PC-9 (cell line): Measurements from ENCODE around the gene PRKG1. TPM values are rescaled to one million over a fixed set of nuclear protein-coding genes. Genes with fewer than 3 reads are reported as not detected.

ENCODE experiments used
- BruUV-seq: library from RNA; stranded (reverse); fragments of 400-500 nt; replicated peaks from 2 replicates; lab custom pipeline; 2021; lab: Mats Ljungman, UMichigan
- CTCF ChIA-PET: fragments of 300-600 bp; sonication (Branson Sonifier 250); formaldehyde crosslinking; loops from one replicate; lab custom pipeline; 2022; ENCODE audit warnings: antibody characterized with exemption; lab: Charles Lee
- POLR2A ChIA-PET: fragments of 300-600 bp; sonication (Branson Sonifier 250); formaldehyde crosslinking; loops from one replicate; lab custom pipeline; 2022; ENCODE audit warnings: antibody characterized with exemption; ENCODE audit not compliant: unreplicated experiment; lab: Charles Lee
- DNase-seq, 2 experiments: peaks; one replicate each; pipeline versions ENCODE4 v3.0.0 to v3.0.0-alpha.2; 2015 to 2022; ENCODE audit warnings: mixed read lengths in 1 of 2
- H2AFZ ChIP-seq: fragments of 200-600 bp; sonication (generic); 2 replicates; pipeline ENCODE4 v1.8.1; 2017; ENCODE audit warnings: antibody characterized with exemption
- H3F3A ChIP-seq: fragments of 200-600 bp; sonication (generic); 2 replicates; pipeline ENCODE4 v1.8.1; 2017; ENCODE audit warnings: antibody characterized with exemption, mild to moderate bottlenecking, low read depth; ENCODE audit not compliant: insufficient read depth
- H3K27ac ChIP-seq: fragments of 200-600 bp; sonication (generic); 2 replicates; pipeline ENCODE4 v1.6.1; 2016; ENCODE audit warnings: mixed run types
- H3K27me3 ChIP-seq: fragments of 200-600 bp; sonication (generic); 2 replicates; pipeline ENCODE4 v1.6.1; 2016; ENCODE audit warnings: low read depth, mixed run types; ENCODE audit not compliant: insufficient read depth
- H3K36me3 ChIP-seq: fragments of 200-600 bp; sonication (generic); 2 replicates; pipeline ENCODE4 v1.6.1; 2016; ENCODE audit warnings: low read depth, mixed run types
- H3K4me1 ChIP-seq: fragments of 200-600 bp; sonication (generic); replicated peaks from 2 replicates; pipeline ENCODE4 v1.6.1; 2016; ENCODE audit warnings: mixed run types; ENCODE audit not compliant: insufficient read depth
- H3K4me2 ChIP-seq: fragments of 200-600 bp; sonication (generic); 2 replicates; pipeline ENCODE4 v1.6.1; 2017; ENCODE audit warnings: mixed run types
- H3K4me3 ChIP-seq: fragments of 200-600 bp; sonication (generic); 2 replicates; pipeline ENCODE4 v1.6.1; 2016; ENCODE audit warnings: mixed run types
- H3K79me2 ChIP-seq: fragments of 200-600 bp; sonication (generic); 2 replicates; pipeline ENCODE4 v1.6.1; 2017; ENCODE audit warnings: low read depth, mixed run types
- H3K9me2 ChIP-seq: fragments of 200-600 bp; sonication (generic); 2 replicates; pipeline ENCODE4 v1.8.1; 2017; ENCODE audit warnings: mild to moderate bottlenecking; ENCODE audit not compliant: insufficient read depth
- H3K9me3 ChIP-seq: fragments of 200-600 bp; sonication (generic); 2 replicates; pipeline ENCODE4 v1.8.1; 2016; ENCODE audit warnings: low read depth; ENCODE audit not compliant: insufficient read depth
- H4K20me1 ChIP-seq: fragments of 200-600 bp; sonication (generic); 2 replicates; pipeline ENCODE4 v1.8.1; 2017; ENCODE audit not compliant: insufficient read depth
- CTCF ChIP-seq: fragments of 200-600 bp; sonication (generic); conservative IDR thresholded peaks from 2 replicates; pipeline ENCODE4 v1.6.1; 2017; ENCODE audit warnings: mixed run types, antibody characterized with exemption, mild to moderate bottlenecking, moderate library complexity
- EZH2 ChIP-seq: fragments of 200-600 bp; sonication (generic); IDR thresholded peaks from 2 replicates; pipeline ENCODE4 v1.8.0; 2017; ENCODE audit warnings: antibody characterized with exemption, low read depth
- intact Hi-C: fragments of 100-400 bp; cut with micrococcal nuclease; formaldehyde crosslinking; loops from one replicate; pipeline ENCODE4 v1.10.0; 2022; ENCODE audit not compliant: unreplicated experiment
- total RNA-seq: library from RNA; stranded (reverse); gene quantifications from 2 replicates; pipeline ENCODE4 v1.2.3, GENCODE V29; 2021

The PRKG1 gene
- total RNA-seq, 1 experiment from 2014 or later: 0.70 TPM

DNA sequence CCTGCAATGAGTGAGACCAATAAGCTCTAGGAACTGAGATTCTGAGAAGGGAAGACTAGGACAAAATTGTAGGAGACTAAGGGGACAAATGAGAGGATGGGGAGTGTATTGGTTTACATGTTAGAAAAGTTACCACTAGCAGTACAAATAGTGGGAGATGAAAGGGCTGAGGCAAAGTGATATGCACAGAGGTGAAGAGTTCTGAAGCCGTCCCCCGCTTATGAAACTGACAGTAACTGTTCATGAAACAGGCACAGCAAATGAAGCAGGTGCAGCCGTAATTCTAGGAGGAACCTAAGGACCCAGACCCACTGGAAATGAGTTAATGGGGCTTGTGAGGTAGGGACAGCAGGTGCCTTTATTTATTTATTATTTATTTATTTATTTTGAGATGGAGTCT is 211.3 kb downstream of the PRKG1 start:
- ChIA-PET POLR2A (no interaction called here), CTCF (no interaction called here)
- no peak overlapping the region for H3K4me2 ChIP-seq
- intact Hi-C loops: no loop called here
- H3K4me1 ChIP-seq: no peaks in the 10 kb centered on the region
- H3K27me3 ChIP-seq: no peaks in the 10 kb centered on the region
- H3K9me2 ChIP-seq: no peaks in the 10 kb centered on the region
- H3K4me3 ChIP-seq: no peak overlapping the region
- H3K27ac ChIP-seq: no peak overlapping the region
- H3K9me3 ChIP-seq: no peaks in the 10 kb centered on the region
- BruUV-seq: no TSS peak
- no peak for DNase-seq
- H2AFZ ChIP-seq: no peak overlapping the region
- H3F3A ChIP-seq: no peaks in the 10 kb centered on the region
- no peaks in the 10 kb centered on the region for H4K20me1 ChIP-seq
- H3K36me3 ChIP-seq: no peaks in the 10 kb centered on the region
- no peaks in the 10 kb centered on the region for H3K79me2 ChIP-seq
- no peak for TF ChIP-seq CTCF

DNA sequence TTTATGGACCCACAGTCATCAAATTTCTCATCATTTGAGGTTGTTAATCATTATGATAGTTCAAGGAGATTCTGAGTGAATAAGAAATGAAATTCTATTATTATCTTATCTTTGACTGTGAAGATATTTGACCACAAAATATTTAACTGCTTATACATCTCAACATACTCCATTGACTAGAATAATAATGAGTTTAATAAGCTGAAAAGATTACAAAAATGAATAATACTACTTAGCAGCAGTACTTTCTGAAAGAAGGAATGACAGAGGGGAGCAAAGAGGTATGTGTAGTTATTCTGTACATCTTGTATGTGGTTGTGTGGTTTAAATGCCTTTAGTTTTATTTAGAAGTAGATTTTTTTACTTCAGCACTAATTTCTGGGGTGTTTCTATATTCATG is 214.2 kb downstream of the PRKG1 start:
- TF ChIP-seq CTCF: no peak
- TF ChIP-seq EZH2: no peak

GRCh38 chr10:51289519-51289918 is 215.2 kb downstream of the PRKG1 start:
- no peak overlapping the region for H3K27ac ChIP-seq
- TF ChIP-seq EZH2 (no peak), CTCF (no peak)
- BruUV-seq: no TSS peak
- no peak for DNase-seq
- POLR2A ChIA-PET: no interaction called here
- no peak overlapping the region for H3K4me2 ChIP-seq
- CTCF ChIA-PET: no interaction called here
- no peaks in the 10 kb centered on the region for H3K27me3 ChIP-seq
- no peak overlapping the region for H2AFZ ChIP-seq
- no peaks in the 10 kb centered on the region for H3F3A ChIP-seq
- no peaks in the 10 kb centered on the region for H3K9me2 ChIP-seq
- H3K79me2 ChIP-seq: no peaks in the 10 kb centered on the region
- no peaks in the 10 kb centered on the region for H3K4me1 ChIP-seq
- H4K20me1 ChIP-seq: no peaks in the 10 kb centered on the region
- no peak overlapping the region for H3K4me3 ChIP-seq
- no peaks in the 10 kb centered on the region for H3K9me3 ChIP-seq
- no peaks in the 10 kb centered on the region for H3K36me3 ChIP-seq
- intact Hi-C loops: no loop called here

More for the DNA sequence above, 214.2 kb downstream of the PRKG1 start:
- no peak for DNase-seq
- no peaks in the 10 kb centered on the region for H3K9me2 ChIP-seq
- H4K20me1 ChIP-seq: no peaks in the 10 kb centered on the region
- no peaks in the 10 kb centered on the region for H3K9me3 ChIP-seq
- no peaks in the 10 kb centered on the region for H3K27me3 ChIP-seq
- no peaks in the 10 kb centered on the region for H3K79me2 ChIP-seq
- no TSS peak for BruUV-seq
- intact Hi-C loops: no loop called here
- ChIA-PET CTCF (no interaction called here), POLR2A (no interaction called here)
- H2AFZ ChIP-seq: no peak overlapping the region
- no peaks in the 10 kb centered on the region for H3K36me3 ChIP-seq
- no peaks in the 10 kb centered on the region for H3K4me1 ChIP-seq
- no peak overlapping the region for H3K4me2 ChIP-seq
- H3K27ac ChIP-seq: no peak overlapping the region
- no peaks in the 10 kb centered on the region for H3F3A ChIP-seq
- no peak overlapping the region for H3K4me3 ChIP-seq
